ENCODE measurements around the gene NT5E.
"Not testable (repeated sequence)": the region's sequence is repeated elsewhere in the genome, so short reads cannot be mapped to it uniquely, and the experiment has no call there.

Gene NT5E

GRCh38 chr6:85449818-85450759, at the start of gene NT5E:
TSS of gene NT5E (plus strand) at chr6:85450083. CDS start at chr6:85450140, 57 bp downstream.
- DNase-seq (ENCODE audit: low spot score), result peak; percentile 58

- DNase-seq (ENCODE audit: low spot score), result no peak
Observed at GRCh38 chr6:85400331-85400730, 49.6 kb upstream of the NT5E start.

GRCh38 chr6:85401186-85402021, 48.5 kb upstream of the NT5E start:
- no peak for DNase-seq (ENCODE audit: low spot score)

DNA sequence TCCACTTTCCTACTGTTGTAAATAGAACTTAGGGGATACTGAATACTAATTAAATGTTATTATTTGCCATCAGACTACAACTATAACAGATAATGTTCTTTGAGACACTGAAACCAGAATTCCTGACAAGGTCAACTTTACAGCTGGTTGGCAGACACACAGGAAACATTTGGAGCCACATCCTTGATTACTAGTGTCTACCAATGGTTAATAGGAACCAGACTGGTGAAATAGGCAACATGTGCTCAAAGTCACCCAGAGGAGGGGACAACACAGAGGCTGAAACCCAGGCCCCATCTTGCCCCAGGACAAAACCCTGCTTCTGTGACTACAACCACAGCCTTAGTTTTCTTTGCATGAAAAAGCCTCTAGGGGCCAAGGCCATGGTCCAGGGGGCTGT, 47.8 kb upstream of the NT5E start:
- DNase-seq (ENCODE audit: low spot score), result no peak

GRCh38 chr6:85402922-85403321, 47.0 kb upstream of the NT5E start:
- DNase-seq (ENCODE audit: low spot score), result no peak

DNA sequence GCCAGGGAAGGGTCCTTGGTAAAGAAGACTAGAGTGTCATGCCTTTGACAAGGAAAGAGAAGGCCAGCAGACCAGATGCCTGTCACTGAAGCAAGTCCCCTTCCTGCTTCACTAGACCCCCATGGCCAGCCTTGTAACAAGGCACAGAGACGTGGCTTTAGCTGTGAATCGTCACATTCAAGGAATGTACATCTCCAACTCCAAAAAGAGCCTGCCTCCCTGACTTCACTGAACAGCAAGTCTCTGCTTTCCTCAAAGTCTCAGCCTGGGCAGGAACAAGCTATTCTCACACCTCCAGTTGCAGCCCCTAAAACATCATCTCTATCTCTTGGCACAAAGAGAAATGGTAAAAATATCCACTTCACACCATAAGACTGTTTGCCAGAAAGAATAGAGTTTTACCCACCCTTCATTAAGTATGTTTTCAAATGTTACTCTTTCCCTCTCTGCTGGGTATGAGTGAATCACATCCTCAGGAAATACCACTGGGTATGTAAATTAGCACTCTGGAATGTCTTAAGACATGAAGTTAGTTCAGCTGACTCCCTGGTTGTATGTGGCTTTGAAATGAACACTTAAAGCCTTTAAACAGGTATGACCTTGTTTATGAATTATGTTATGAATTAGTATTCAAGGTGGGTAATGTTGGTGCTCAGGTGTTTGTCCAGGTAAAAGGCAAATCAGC, 46.4 kb upstream of the NT5E start:
- no peak for DNase-seq (ENCODE audit: low spot score)

GRCh38 chr6:85404016-85404563, 45.8 kb upstream of the NT5E start:
- DNase-seq (ENCODE audit: low spot score), result not testable (repeated sequence)

GRCh38 chr6:85404564-85405174, 45.2 kb upstream of the NT5E start:
- DNase-seq (ENCODE audit: low spot score), result peak; percentile 8

- no peak for DNase-seq (ENCODE audit: low spot score)
Observed at GRCh38 chr6:85405175-85405852, 44.6 kb upstream of the NT5E start.

- no peak for DNase-seq (ENCODE audit: low spot score)
Observed at GRCh38 chr6:85405853-85406198, 44.1 kb upstream of the NT5E start.

DNA sequence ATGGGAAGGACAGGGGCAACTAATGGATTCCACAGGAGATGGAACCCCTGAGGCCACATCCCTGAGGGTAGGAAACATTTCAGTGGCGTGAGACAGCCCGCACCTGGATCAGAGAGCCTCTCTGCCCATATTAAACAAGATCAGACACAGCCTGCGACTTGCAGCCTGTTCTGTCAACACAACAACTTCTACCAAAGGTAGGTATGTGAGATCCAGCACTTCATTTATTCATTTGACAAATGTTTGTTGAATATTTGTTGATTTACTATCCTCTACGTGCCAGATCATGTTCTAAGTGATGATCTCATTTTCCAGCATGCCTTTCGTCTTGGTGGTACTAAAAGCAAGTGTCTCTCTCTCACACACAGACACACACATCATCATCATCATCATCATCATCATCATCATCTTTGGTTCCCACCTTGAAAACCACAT, 43.2 kb upstream of the NT5E start:
- no peak for DNase-seq (ENCODE audit: low spot score)

DNA sequence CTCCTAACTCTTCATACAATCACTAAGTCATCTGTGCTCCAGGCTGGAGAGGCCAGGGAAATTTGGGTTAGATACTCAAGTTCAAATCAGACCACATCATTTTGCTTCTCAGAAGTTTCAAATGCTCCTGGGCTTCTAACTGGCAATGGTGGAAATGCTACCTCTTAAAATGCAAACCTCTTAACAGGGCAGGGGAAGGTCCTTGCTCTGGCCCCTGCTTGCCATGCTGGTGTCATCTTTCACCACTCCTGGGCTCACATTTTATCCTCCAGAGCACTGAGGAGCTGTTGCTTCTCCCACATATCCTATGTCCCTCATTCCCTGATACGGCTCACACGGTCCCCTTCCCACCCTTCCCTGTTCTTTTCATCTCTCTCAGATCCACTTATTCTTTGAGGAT, 41.8 kb upstream of the NT5E start:
- no peak for DNase-seq (ENCODE audit: low spot score)

- no peak for DNase-seq (ENCODE audit: low spot score)
Observed at GRCh38 chr6:85412911-85413430, 36.9 kb upstream of the NT5E start.

GRCh38 chr6:85416049-85416448, 33.8 kb upstream of the NT5E start:
- DNase-seq (ENCODE audit: low spot score), result no peak

- no peak for DNase-seq (ENCODE audit: low spot score)
Observed at GRCh38 chr6:85416766-85417165, 33.1 kb upstream of the NT5E start.

- DNase-seq (ENCODE audit: low spot score), result no peak
Observed at GRCh38 chr6:85417336-85417735, 32.5 kb upstream of the NT5E start.

DNA sequence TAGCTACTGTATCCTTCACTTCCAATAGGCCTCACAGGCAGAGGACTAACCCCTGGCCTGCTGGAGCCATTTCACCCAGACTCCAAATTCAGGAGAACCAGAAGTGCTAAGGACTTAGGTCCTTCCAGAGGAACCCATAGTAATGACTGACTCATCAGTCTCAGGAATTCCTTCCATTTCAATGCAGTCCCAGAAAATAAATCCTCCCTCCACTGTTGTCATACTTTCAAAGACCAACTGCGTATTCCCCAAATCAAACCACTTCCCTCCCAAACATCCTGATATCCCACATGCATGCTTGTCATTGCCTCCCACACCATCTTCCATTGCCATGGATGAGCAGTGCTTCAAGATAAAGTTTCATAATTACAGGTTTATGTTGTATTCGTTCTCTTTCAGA, 31.8 kb upstream of the NT5E start:
- no peak for DNase-seq (ENCODE audit: low spot score)

DNA sequence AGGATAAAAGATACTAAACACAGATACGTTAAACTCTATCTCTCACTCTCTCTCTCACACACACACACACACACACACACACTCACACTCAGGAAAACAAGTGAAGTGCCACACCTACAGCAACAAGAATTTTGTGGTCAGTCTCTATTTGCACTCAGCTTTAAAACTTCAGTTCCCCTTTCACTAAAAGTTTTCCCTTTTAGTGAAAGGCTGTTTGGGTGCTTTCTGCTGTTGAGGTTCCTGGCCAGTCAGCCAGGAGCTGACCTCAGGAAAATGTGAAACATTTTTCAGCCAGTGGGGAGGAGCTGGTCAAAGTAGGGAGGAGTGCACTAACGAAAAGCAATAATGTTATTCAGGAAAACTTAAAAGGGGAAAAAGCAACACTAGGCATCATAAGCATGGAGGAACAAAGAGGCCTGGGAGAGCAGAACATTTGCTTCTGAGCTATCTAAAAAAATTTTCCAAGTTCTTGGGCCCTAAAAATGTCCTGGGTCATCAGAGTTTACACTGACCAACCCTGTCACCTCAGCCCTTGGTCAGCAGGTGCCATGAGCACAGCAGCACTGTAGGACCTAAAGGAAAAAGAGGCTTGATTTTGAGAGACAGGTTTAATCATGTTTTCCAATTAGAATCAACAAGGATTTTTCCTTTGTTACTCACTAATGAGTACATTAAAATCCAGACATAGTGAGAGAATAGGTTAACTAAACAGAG, 30.7 kb upstream of the NT5E start:
- DNase-seq (ENCODE audit: low spot score), result no peak

- no peak for DNase-seq (ENCODE audit: low spot score)
Observed at GRCh38 chr6:85420551-85420950, 29.3 kb upstream of the NT5E start.

DNA sequence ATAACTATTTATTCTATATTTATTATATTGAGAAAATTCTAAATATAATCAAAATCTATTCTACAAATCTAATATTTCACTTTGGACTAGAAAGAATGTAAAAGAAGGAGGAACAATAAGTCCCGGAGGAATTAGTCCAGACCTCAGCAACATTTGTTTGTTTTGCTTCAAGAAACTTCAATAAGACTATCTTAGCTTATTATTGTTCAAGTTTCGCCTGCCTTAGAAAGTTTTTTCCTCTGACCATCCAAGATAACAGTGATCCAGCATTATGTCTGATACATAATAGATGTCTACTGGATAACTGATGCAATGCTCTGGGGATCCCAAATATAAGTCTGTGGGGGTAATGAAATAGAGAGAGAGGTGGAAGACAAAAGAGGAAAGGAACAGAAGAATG, 28.7 kb upstream of the NT5E start:
- no peak for DNase-seq (ENCODE audit: low spot score)

Measured in Ammon's horn (tissue), 1 donor.